Mesendoderm (in vitro differentiated cells): ENCODE results near the gene NOSIP.

Experiments
- DNase-seq: peaks from one replicate; pipeline ENCODE4 v3.0.0; 2013
- H2AK5ac ChIP-seq: 2 replicates; pipeline ENCODE4 v1.6.1; 2013; ENCODE audit warnings: low read length, inconsistent platforms
- H2BK120ac ChIP-seq: 2 replicates; pipeline ENCODE4 v1.6.1; 2013; ENCODE audit warnings: low read depth, mild to moderate bottlenecking, low read length, moderate library complexity, mixed read lengths
- H2BK15ac ChIP-seq: replicated peaks from 2 replicates; pipeline ENCODE4 v1.6.1; 2013; ENCODE audit warnings: low read depth, mild to moderate bottlenecking, moderate library complexity
- H2BK5ac ChIP-seq: 2 replicates; pipeline ENCODE4 v1.6.1; 2013; ENCODE audit warnings: low read length, inconsistent platforms
- H3K18ac ChIP-seq: 2 replicates; pipeline ENCODE4 v1.6.1; 2013; ENCODE audit warnings: mild to moderate bottlenecking, low read length, mixed read lengths
- H3K23ac ChIP-seq: one replicate; pipeline ENCODE4 v1.6.1; 2013; ENCODE audit warnings: low read length
- H3K27ac ChIP-seq: 2 replicates; pipeline ENCODE4 v1.5.1; 2013; ENCODE audit warnings: low read depth, mild to moderate bottlenecking, inconsistent platforms, low read length, moderate library complexity
- H3K27me3 ChIP-seq: 2 replicates; pipeline ENCODE4 v1.6.1; 2013; ENCODE audit warnings: low read length, control low read depth, mild to moderate bottlenecking, inconsistent platforms; ENCODE audit not compliant: insufficient read depth, poor library complexity
- H3K36me3 ChIP-seq: 2 replicates; pipeline ENCODE4 v1.6.1; 2013; ENCODE audit warnings: low read length, inconsistent platforms; ENCODE audit not compliant: control insufficient read depth, insufficient read depth
- H3K4ac ChIP-seq: one replicate; pipeline ENCODE4 v1.6.1; 2013; ENCODE audit warnings: low read depth, mild to moderate bottlenecking, low read length, moderate library complexity
- H3K4me1 ChIP-seq: 2 replicates; pipeline ENCODE4 v1.6.1; 2013; ENCODE audit warnings: low read depth, low read length, inconsistent platforms; ENCODE audit not compliant: control insufficient read depth
- H3K4me2 ChIP-seq: 2 replicates; pipeline ENCODE4 v1.6.1; 2013; ENCODE audit warnings: low read length
- H3K4me3 ChIP-seq: 2 replicates; pipeline ENCODE4 v1.5.1; 2013; ENCODE audit warnings: mild to moderate bottlenecking, low read length
- H3K56ac ChIP-seq: one replicate; pipeline ENCODE4 v1.6.1; 2013; ENCODE audit warnings: low read length
- H3K79me1 ChIP-seq: 2 replicates; pipeline ENCODE4 v1.6.1; 2013; ENCODE audit warnings: low read length, inconsistent platforms
- H3K79me2 ChIP-seq: 2 replicates; pipeline ENCODE4 v1.6.1; 2013; ENCODE audit warnings: mild to moderate bottlenecking, low read length; ENCODE audit not compliant: control insufficient read depth, insufficient read depth
- H3K9ac ChIP-seq: 2 replicates; pipeline ENCODE4 v1.6.1; 2013; ENCODE audit warnings: low read length, inconsistent platforms
- H4K5ac ChIP-seq: one replicate; pipeline ENCODE4 v1.6.1; 2013; ENCODE audit warnings: low read length
- H4K8ac ChIP-seq: one replicate; pipeline ENCODE4 v1.6.1; 2013; ENCODE audit warnings: low read depth, mild to moderate bottlenecking, control low read depth, low read length, moderate library complexity
- WGBS: extraction: QIAGEN DNeasy Blood & Tissue Kit; methylation state at CpG from one replicate; pipeline ENCODE4 v1.1.7; 2013; ENCODE audit warnings: low lambda C conversion rate, missing lambda C conversion rate; ENCODE audit not compliant: insufficient coverage; ENCODE audit errors: extremely low coverage; 5-methylcytosine and 5-hydroxymethylcytosine counted together

NOSIP gene

GRCh38 chr19:49616945-49617344 lies 36.6 kb upstream of the NOSIP start:
- no peak overlapping the region for H3K27ac ChIP-seq
- no peak overlapping the region for H3K4ac ChIP-seq
- H3K27me3 ChIP-seq: no peaks in the 10 kb centered on the region
- no peak overlapping the region for H3K23ac ChIP-seq
- H3K56ac ChIP-seq: no peak overlapping the region
- no peak overlapping the region for H2BK5ac ChIP-seq
- H3K79me1 ChIP-seq: peaks cover 14% of the 10 kb centered on the region
- WGBS: no CpG with 5 or more reads among the region's 7 CpGs
- peaks cover 15% of the 10 kb centered on the region for H3K36me3 ChIP-seq
- no peak overlapping the region for H4K5ac ChIP-seq
- no peak overlapping the region for H2BK120ac ChIP-seq
- H3K18ac ChIP-seq: no peak overlapping the region
- H3K4me3 ChIP-seq: no peak overlapping the region
- no peak overlapping the region for H3K4me2 ChIP-seq
- H3K9ac ChIP-seq: no peak overlapping the region
- H3K4me1 ChIP-seq: no peaks in the 10 kb centered on the region
- peaks cover 10% of the 10 kb centered on the region for H3K79me2 ChIP-seq
- no peak overlapping the region for H2BK15ac ChIP-seq
- DNase-seq: no peak
- H4K8ac ChIP-seq: no peak overlapping the region
- H2AK5ac ChIP-seq: no peak overlapping the region

DNA sequence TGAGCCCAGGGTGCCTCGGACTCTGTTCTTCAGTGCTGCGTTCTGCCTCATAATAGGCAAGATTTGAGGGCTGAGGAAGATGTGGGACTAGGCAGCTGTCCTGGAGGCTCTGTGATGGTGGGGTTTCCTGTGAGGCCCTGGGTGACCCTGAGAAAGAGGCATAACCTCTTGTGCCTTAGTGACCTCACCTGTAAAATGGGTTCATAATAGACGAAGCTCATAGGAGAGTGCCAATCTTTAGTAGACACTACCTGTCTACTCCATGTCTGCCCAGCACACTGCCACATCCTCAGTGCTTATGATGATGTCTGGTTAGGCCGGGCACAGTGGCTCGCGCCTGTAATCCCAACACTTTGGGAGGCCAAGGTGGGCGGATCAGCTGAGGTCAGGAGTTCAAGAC lies 36.2 kb upstream of the NOSIP start:
- no peak overlapping the region for H2BK15ac ChIP-seq
- peaks cover 10% of the 10 kb centered on the region for H3K79me2 ChIP-seq
- no peak overlapping the region for H4K8ac ChIP-seq
- no peaks in the 10 kb centered on the region for H3K27me3 ChIP-seq
- H3K79me1 ChIP-seq: peaks cover 14% of the 10 kb centered on the region
- H3K56ac ChIP-seq: no peak overlapping the region
- H3K23ac ChIP-seq: no peak overlapping the region
- H4K5ac ChIP-seq: no peak overlapping the region
- H3K18ac ChIP-seq: no peak overlapping the region
- no peaks in the 10 kb centered on the region for H3K4me1 ChIP-seq
- no peak overlapping the region for H3K27ac ChIP-seq
- H3K4ac ChIP-seq: no peak overlapping the region
- no peak overlapping the region for H2BK5ac ChIP-seq
- WGBS: no CpG with 5 or more reads among the region's 7 CpGs
- no peak overlapping the region for H3K4me3 ChIP-seq
- peaks cover 15% of the 10 kb centered on the region for H3K36me3 ChIP-seq
- no peak overlapping the region for H3K9ac ChIP-seq
- H2BK120ac ChIP-seq: no peak overlapping the region
- no peak overlapping the region for H3K4me2 ChIP-seq
- no peak overlapping the region for H2AK5ac ChIP-seq
- DNase-seq: no peak

DNA sequence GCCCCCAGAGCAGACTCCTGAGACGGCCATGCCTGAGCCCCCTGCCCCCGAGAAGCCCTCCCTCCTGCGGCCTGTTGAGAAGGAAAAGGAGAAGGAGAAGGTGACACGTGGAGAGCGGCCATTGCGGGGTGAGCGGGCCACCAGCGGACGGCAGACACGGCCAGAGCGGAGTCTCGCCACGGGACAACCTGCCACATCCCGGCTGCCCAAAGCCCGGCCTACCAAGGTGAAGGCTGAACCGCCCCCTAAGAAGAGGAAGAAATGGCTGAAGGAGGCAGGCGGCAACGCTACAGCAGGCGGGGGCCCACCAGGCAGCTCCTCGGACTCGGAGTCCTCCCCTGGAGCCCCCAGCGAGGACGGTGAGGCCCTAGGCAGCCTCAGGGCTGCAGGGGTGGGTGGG lies 35.5 kb upstream of the NOSIP start:
- H2BK5ac ChIP-seq: no peak overlapping the region
- H4K5ac ChIP-seq: no peak overlapping the region
- H3K79me2 ChIP-seq: peaks cover 10% of the 10 kb centered on the region
- H3K27me3 ChIP-seq: no peaks in the 10 kb centered on the region
- H3K4ac ChIP-seq: no peak overlapping the region
- no peak overlapping the region for H2BK120ac ChIP-seq
- H3K18ac ChIP-seq: no peak overlapping the region
- no peak overlapping the region for H2BK15ac ChIP-seq
- no peak overlapping the region for H3K4me3 ChIP-seq
- no peak overlapping the region for H2AK5ac ChIP-seq
- H3K36me3 ChIP-seq: peaks cover 15% of the 10 kb centered on the region
- WGBS: no CpG with 5 or more reads among the region's 23 CpGs
- no peak overlapping the region for H3K4me2 ChIP-seq
- H3K23ac ChIP-seq: no peak overlapping the region
- no peak overlapping the region for H3K56ac ChIP-seq
- no peak overlapping the region for H3K27ac ChIP-seq
- no peak for DNase-seq
- H3K4me1 ChIP-seq: no peaks in the 10 kb centered on the region
- H4K8ac ChIP-seq: no peak overlapping the region
- H3K9ac ChIP-seq: no peak overlapping the region
- H3K79me1 ChIP-seq: peaks cover 14% of the 10 kb centered on the region

DNA sequence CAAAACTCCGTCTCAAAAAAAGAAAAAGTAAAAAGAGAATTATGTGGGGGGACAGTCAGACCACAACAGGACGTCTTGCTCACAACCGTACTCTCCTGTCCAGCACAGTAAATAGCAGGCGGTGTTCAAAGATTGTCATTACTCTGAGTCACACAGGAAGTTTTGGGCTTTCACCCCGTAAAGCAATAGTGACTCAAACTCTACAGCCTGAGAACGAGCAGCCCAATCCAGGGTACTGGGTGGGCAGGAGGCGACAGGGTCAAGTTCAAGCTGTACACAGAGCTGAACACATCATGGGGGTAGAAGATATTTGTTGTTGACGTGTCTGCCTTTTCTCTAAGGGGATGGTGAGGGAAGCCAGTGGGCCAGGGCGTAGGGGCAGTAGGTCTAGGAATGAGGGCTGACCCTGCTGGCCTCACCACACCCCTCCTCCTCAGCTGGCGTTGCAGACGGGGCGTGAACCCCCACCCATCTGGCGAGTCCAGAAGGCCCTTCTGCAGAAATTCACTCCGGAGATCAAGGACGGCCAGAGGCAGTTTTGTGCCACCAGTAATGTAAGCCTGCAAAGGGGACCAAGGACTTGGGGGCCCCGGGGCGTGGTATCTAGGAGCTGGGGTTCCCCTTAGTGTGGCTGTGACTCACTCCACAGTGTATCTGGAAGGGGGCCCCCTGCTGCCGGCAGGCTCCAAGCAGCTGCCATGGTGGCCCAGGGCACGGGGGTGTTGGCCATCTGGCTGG lies 33.9 kb upstream of the NOSIP start:
- H2BK15ac ChIP-seq: no peak overlapping the region
- H4K8ac ChIP-seq: no peak overlapping the region
- H3K4me2 ChIP-seq: no peak overlapping the region
- peaks cover 16% of the 10 kb centered on the region for H3K79me2 ChIP-seq
- H3K27me3 ChIP-seq: no peaks in the 10 kb centered on the region
- no peak overlapping the region for H3K27ac ChIP-seq
- no CpG with 5 or more reads among the region's 19 CpGs for WGBS
- no peak overlapping the region for H4K5ac ChIP-seq
- H3K4ac ChIP-seq: no peak overlapping the region
- no peak overlapping the region for H3K23ac ChIP-seq
- H3K4me1 ChIP-seq: no peaks in the 10 kb centered on the region
- no peak overlapping the region for H3K56ac ChIP-seq
- H3K79me1 ChIP-seq: peaks cover 16% of the 10 kb centered on the region
- no peak overlapping the region for H2AK5ac ChIP-seq
- DNase-seq: no peak
- no peak overlapping the region for H2BK120ac ChIP-seq
- H3K9ac ChIP-seq: no peak overlapping the region
- H2BK5ac ChIP-seq: no peak overlapping the region
- no peak overlapping the region for H3K4me3 ChIP-seq
- no peak overlapping the region for H3K18ac ChIP-seq
- peaks cover 18% of the 10 kb centered on the region for H3K36me3 ChIP-seq

DNA sequence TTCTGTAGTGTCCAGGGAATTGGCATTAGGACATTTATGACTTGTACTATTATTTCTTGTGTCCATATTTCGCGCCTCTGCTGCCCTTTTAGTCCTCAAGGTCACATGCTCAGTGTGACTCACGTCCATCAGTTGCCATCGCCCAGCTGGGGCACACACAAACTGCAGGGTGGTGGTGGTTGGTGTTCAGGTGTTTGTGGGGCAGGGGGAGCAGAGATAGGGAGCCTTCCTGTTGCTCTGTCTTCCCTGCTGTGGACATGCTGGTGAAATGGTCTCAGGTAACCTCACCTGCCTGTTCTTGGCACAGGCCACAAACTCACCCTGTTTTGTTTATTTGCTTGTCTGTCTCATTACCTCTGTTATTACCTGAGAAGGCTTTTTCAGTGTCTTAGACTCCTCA lies 33.0 kb upstream of the NOSIP start:
- Histone ChIP-seq H3K27ac (no peak overlapping the region), H3K4me2 (no peak overlapping the region), H3K18ac (no peak overlapping the region), H2BK120ac (no peak overlapping the region), H3K79me1 (peaks cover 16% of the 10 kb centered on the region), H3K4ac (no peak overlapping the region), H3K56ac (no peak overlapping the region), H2BK15ac (no peak overlapping the region), H3K9ac (no peak overlapping the region), H2AK5ac (no peak overlapping the region), H3K4me3 (no peak overlapping the region), H3K79me2 (peaks cover 21% of the 10 kb centered on the region), H3K4me1 (no peaks in the 10 kb centered on the region), H2BK5ac (no peak overlapping the region), H3K23ac (no peak overlapping the region), H3K27me3 (no peaks in the 10 kb centered on the region), H3K36me3 (peaks cover 17% of the 10 kb centered on the region), H4K8ac (no peak overlapping the region), H4K5ac (no peak overlapping the region)
- no peak for DNase-seq
- no CpG with 5 or more reads among the region's 4 CpGs for WGBS
